Retinal pigment epithelial cell (primary cell): ENCODE data around the gene BCAS1.

Source experiments
- DNase-seq: peaks from one replicate; pipeline ENCODE4 v3.0.0-alpha.2; 2010; ENCODE audit warnings: low read depth
- H3K4me3 ChIP-seq: 2 replicates; pipeline ENCODE4 v1.5.1; 2011; ENCODE audit warnings: mild to moderate bottlenecking, low read length, control low read depth, moderate library complexity
- TF ChIP-seq, protein P1 (sequence below): conservative IDR thresholded peaks from 2 replicates; pipeline ENCODE4 v1.5.1; 2011; ENCODE audit warnings: low read depth, low read length, control low read depth, inconsistent platforms

Gene BCAS1

DNA sequence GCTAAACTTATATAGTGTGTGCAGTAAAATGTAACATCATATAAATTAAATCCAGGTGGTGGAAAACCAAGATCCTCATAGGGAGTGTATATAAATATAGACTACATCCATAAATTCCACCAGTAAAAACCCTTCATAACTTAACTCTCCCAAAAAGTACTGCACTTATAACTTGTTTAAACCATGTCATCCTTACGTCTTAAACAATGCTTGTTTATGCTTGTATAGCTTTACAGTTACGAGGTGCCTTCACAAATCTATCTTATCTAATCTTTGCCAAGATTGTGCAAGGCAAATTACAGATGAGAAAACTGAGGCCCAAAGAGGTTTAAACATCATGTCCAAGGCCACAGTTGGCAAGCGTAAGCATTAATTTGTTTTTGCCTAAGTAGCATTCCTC is 71.3 kb downstream of the BCAS1 start:
- no peak for DNase-seq
- TF ChIP-seq, protein P1, sequence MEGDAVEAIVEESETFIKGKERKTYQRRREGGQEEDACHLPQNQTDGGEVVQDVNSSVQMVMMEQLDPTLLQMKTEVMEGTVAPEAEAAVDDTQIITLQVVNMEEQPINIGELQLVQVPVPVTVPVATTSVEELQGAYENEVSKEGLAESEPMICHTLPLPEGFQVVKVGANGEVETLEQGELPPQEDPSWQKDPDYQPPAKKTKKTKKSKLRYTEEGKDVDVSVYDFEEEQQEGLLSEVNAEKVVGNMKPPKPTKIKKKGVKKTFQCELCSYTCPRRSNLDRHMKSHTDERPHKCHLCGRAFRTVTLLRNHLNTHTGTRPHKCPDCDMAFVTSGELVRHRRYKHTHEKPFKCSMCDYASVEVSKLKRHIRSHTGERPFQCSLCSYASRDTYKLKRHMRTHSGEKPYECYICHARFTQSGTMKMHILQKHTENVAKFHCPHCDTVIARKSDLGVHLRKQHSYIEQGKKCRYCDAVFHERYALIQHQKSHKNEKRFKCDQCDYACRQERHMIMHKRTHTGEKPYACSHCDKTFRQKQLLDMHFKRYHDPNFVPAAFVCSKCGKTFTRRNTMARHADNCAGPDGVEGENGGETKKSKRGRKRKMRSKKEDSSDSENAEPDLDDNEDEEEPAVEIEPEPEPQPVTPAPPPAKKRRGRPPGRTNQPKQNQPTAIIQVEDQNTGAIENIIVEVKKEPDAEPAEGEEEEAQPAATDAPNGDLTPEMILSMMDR = no peak

DNA sequence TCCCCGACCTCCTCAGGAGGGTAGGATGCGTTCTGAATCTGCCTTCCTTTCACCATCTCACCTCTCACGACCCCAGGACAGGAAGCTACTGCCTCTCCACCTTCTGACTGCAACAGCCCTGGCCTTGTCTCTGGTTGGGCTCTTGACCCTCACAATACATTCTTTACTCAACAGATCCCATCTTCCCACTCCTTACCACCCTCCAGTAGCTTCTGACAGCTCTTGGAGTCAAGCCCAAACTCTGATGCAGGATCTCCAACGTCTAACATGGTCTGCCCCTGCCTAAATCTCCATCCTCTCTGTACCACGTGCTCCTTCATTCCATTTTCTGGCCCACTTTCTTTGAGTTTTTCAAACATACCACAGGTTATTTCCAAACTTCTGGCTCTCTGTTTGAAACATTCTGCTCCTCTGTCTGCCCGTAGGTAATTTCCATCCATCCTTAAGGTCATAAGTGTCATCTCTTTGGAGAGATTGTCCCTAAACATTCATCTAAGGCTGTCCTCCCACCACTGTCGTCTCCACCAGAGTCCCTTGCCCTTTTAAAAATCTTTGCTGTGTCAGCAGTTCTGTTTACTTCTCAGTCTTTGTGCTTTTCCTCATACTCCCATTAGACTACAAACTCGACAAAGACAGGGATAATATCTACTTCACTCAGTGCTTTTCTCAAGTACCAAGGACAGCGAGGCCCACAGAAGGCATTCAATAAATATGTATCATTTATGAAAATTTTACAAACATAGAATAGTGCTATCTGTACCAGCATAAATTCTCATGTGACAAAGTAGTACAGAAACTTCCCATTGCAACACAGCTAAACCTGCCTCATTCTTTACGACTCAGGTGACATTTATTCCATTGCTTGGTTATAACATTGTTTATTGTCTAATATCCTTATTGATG is 73.6 kb downstream of the BCAS1 start:
- H3K4me3 ChIP-seq = no peak overlapping the region
- DNase-seq = no peak
- TF ChIP-seq, protein P1 = no peak

More for the DNA sequence above, 71.3 kb downstream of the BCAS1 start:
- no peak overlapping the region for H3K4me3 ChIP-seq

DNA sequence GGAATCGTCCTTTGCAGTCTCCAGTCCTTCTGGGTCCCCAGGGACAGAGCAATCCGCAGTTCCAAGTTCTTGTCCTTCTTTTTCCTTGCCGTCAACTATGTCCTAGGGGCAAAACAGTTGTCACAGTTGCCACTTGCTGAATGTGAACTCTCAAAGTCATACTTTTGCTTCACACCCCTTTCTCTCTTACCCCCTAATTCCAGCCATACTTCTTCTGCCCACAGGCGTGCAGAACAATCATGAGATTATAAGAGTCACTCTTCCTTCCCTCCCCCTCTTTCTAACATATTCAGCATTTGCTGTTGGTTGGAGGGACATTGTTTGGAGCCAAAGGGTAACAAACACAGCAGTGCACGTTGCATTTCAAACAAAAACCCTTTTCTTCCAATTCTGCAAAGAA is 74.4 kb downstream of the BCAS1 start:
- DNase-seq = no peak
- H3K4me3 ChIP-seq = no peak overlapping the region
- TF ChIP-seq, protein P1 = no peak

DNA sequence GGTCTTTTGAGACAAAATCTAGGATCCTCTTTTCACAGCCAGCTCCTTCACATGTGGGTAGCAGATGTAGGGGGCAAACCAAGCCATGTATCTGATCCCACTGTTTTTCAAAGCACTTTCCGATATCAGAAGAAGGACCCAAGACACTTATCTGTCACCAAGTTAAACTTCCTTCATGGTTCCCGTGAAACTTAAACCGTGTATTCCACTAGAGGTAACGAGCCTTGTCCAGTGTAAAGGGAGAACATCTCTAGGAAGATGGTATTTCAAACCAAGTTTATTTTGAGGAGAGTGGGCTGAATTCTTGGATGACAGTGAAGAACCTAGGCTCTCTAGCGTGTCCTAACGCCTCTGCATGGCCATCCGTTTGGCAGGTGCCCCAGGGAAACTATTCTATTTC is 76.3 kb downstream of the BCAS1 start:
- no peak overlapping the region for H3K4me3 ChIP-seq
- DNase-seq = no peak
- TF ChIP-seq, protein P1 = no peak

DNA sequence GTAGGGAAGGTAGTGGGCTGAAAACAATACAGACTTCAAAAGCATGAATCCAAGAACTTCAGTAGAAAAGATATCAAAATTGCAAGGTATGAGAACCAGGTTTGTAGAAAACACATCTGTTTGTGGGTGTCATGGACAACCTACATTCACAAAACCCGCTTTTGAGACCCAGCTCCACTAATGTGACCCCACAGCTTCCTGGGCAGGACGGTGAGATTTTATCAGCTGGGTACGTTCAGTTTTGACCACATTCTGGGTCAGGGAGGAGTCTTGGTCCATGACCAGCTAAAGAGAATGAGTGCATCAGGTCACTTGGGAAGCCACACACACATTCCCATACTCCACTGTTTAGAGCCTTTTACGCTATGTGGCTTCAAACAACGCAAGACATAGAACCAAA is 77.1 kb downstream of the BCAS1 start:
- no peak for DNase-seq
- H3K4me3 ChIP-seq = no peak overlapping the region
- TF ChIP-seq, protein P1 = no peak

DNA sequence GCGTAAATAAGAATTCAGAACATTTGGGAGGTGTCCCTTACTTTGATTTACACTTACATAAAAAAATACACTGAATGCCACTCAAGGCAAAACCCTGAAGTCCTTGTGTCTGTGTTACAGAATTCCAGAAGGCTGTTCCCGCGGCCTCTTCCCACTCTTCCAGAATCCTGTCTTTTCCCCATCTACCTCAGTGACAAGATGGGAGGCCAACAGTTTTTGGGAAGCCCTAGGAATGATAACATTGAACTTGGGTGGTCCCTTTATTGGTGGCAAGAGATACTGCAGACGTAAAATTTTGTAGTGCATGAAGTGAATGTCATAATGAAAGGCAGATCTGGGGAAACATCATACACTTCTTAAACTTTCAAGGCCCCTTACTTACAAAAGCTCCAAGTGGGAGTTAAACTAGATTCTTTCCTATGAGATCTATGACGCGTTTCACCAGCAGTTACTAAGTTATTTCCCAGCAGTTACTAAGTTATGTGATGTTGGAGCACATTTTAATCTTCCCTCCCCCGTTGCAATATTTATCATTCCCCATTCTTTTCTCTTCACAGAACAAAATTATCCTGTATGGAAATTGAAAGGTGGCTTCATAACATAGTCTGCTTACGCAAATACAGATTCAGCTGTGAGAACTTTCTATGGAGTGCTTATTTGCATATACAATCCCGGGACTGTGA is 79.5 kb downstream of the BCAS1 start:
- no peak for DNase-seq
- H3K4me3 ChIP-seq = no peak overlapping the region
- TF ChIP-seq, protein P1 = no peak
